Neural progenitor cell (in vitro differentiated cells): ENCODE data around the gene MAST2. TPM values are rescaled to one million over a fixed set of nuclear protein-coding genes. Genes with fewer than 3 reads are reported as not detected.
"Not testable (repeated sequence)": the region's sequence is repeated elsewhere in the genome, so short reads cannot be mapped to it uniquely, and the experiment has no call there.

Experiments used
- DNase-seq: peaks from one replicate; pipeline ENCODE4 v3.0.0-alpha.2; 2016; ENCODE audit warnings: low spot score
- H2AFZ ChIP-seq: fragments of 200-600 bp; sonication (generic); replicated peaks from 2 replicates; pipeline ENCODE4 v1.6.1; 2016; ENCODE audit warnings: antibody characterized with exemption
- H3F3A ChIP-seq: fragments of 200-600 bp; sonication (generic); 2 replicates; pipeline ENCODE4 v1.6.1; 2016; ENCODE audit warnings: antibody characterized with exemption, low read depth
- H3K27ac ChIP-seq: fragments of 200-600 bp; sonication (generic); 2 replicates; pipeline ENCODE4 v1.5.1; 2016; ENCODE audit warnings: mild to moderate bottlenecking
- H3K27me3 ChIP-seq: fragments of 200-600 bp; sonication (generic); 2 replicates; pipeline ENCODE4 v1.6.1; 2016; ENCODE audit warnings: mild to moderate bottlenecking, moderate library complexity
- H3K36me3 ChIP-seq: fragments of 200-600 bp; sonication (generic); 2 replicates; pipeline ENCODE4 v1.5.1; 2016
- H3K4me1 ChIP-seq: fragments of 200-600 bp; sonication (generic); 2 replicates; pipeline ENCODE4 v1.6.1; 2016; ENCODE audit warnings: mixed run types
- H3K4me2 ChIP-seq: fragments of 200-600 bp; sonication (generic); 2 replicates; pipeline ENCODE4 v1.6.1; 2016
- H3K4me3 ChIP-seq: fragments of 200-600 bp; sonication (generic); 2 replicates; pipeline ENCODE4 v1.5.1; 2016
- H3K79me2 ChIP-seq: fragments of 200-600 bp; sonication (generic); 2 replicates; pipeline ENCODE4 v1.6.1; 2016; ENCODE audit warnings: low read depth
- H3K9ac ChIP-seq: fragments of 200-600 bp; sonication (generic); 2 replicates; pipeline ENCODE4 v1.6.1; 2016
- H3K9me3 ChIP-seq: fragments of 200-600 bp; sonication (generic); 2 replicates; pipeline ENCODE4 v1.5.1; 2016; ENCODE audit warnings: low read depth
- H4K20me1 ChIP-seq: fragments of 200-600 bp; sonication (generic); 2 replicates; pipeline ENCODE4 v1.6.1; 2016; ENCODE audit warnings: low read depth
- H3K27ac Mint-ChIP-seq: 3 replicates; pipeline ENCODE4 v1.8.0; 2021; ENCODE audit warnings: mixed read lengths
- H3K27me3 Mint-ChIP-seq: 2 replicates; pipeline ENCODE4 v1.8.0; 2022; ENCODE audit warnings: low read depth, mild to moderate bottlenecking, inconsistent platforms, moderate library complexity, mixed read lengths; ENCODE audit not compliant: insufficient read depth
- H3K36me3 Mint-ChIP-seq: 3 replicates; pipeline ENCODE4 v1.8.0; 2021; ENCODE audit warnings: mixed read lengths
- H3K4me1 Mint-ChIP-seq: 3 replicates; pipeline ENCODE4 v1.8.0; 2021; ENCODE audit warnings: mixed read lengths
- H3K4me3 Mint-ChIP-seq: 3 replicates; pipeline ENCODE4 v1.8.0; 2021; ENCODE audit warnings: mild to moderate bottlenecking, moderate library complexity, mixed read lengths
- H3K9me3 Mint-ChIP-seq: 3 replicates; pipeline ENCODE4 v1.8.0; 2020; ENCODE audit warnings: mixed read lengths
- EZH2 ChIP-seq: fragments of 200-600 bp; sonication (generic); IDR thresholded peaks from 2 replicates; pipeline ENCODE4 v1.6.1; 2017; ENCODE audit warnings: antibody characterized with exemption, mild to moderate bottlenecking, moderate library complexity
- EZH2phosphoT487 ChIP-seq: fragments of 200-600 bp; sonication (generic); IDR thresholded peaks from 2 replicates; pipeline ENCODE4 v1.6.1; 2017; ENCODE audit warnings: antibody characterized with exemption
- total RNA-seq: library from RNA; depleted of rRNA; stranded (reverse); fragments of >200 nt; gene quantifications from 2 replicates; pipeline ENCODE4 v1.2.3, GENCODE V29; 2015; ENCODE audit warnings: low replicate concordance
- TF ChIP-seq, protein P1 (sequence below): fragments of 200-600 bp; sonication (generic); IDR thresholded peaks from 2 replicates; pipeline ENCODE4 v1.5.1; 2017; ENCODE audit warnings: antibody characterized with exemption, mild to moderate bottlenecking

MAST2 gene
- total RNA-seq, 1 donor from 2014 or later, result 5.5 TPM

- Mint-ChIP-seq H3K9me3 (peaks cover 14% of the 10 kb centered on the region), H3K27me3 (no peaks in the 10 kb centered on the region), H3K27ac (no peak overlapping the region), H3K36me3 (peaks cover 19% of the 10 kb centered on the region), H3K4me1 (no peaks in the 10 kb centered on the region), H3K4me3 (no peak overlapping the region)
- peaks cover 11% of the 10 kb centered on the region for H3F3A ChIP-seq
- DNase-seq, result no peak
- peaks cover 21% of the 10 kb centered on the region for H3K79me2 ChIP-seq
- no peak overlapping the region for H2AFZ ChIP-seq
- no peaks in the 10 kb centered on the region for H3K27me3 ChIP-seq
- TF ChIP-seq EZH2 (no peak), EZH2phosphoT487 (no peak)
- TF ChIP-seq, protein P1, sequence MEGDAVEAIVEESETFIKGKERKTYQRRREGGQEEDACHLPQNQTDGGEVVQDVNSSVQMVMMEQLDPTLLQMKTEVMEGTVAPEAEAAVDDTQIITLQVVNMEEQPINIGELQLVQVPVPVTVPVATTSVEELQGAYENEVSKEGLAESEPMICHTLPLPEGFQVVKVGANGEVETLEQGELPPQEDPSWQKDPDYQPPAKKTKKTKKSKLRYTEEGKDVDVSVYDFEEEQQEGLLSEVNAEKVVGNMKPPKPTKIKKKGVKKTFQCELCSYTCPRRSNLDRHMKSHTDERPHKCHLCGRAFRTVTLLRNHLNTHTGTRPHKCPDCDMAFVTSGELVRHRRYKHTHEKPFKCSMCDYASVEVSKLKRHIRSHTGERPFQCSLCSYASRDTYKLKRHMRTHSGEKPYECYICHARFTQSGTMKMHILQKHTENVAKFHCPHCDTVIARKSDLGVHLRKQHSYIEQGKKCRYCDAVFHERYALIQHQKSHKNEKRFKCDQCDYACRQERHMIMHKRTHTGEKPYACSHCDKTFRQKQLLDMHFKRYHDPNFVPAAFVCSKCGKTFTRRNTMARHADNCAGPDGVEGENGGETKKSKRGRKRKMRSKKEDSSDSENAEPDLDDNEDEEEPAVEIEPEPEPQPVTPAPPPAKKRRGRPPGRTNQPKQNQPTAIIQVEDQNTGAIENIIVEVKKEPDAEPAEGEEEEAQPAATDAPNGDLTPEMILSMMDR, result no peak
- no peak overlapping the region for H3K4me2 ChIP-seq
- H3K27ac ChIP-seq, result no peak overlapping the region
- H3K4me1 ChIP-seq, result peaks cover 8% of the 10 kb centered on the region
- no peak overlapping the region for H3K4me3 ChIP-seq
- H3K9ac ChIP-seq, result no peak overlapping the region
- H3K9me3 ChIP-seq, result peaks cover 9% of the 10 kb centered on the region
- H4K20me1 ChIP-seq, result no peaks in the 10 kb centered on the region
- H3K36me3 ChIP-seq, result no peaks in the 10 kb centered on the region
Observed at GRCh38 chr1:45850017-45850416, 46.6 kb downstream of the MAST2 start.

GRCh38 chr1:45854724-45855123 lies 51.3 kb downstream of the MAST2 start:
- TF ChIP-seq, protein P1, result no peak
- TF ChIP-seq EZH2 (no peak), EZH2phosphoT487 (no peak)
- H3K79me2 ChIP-seq, result peaks cover 27% of the 10 kb centered on the region
- H3K9ac ChIP-seq, result no peak overlapping the region
- H2AFZ ChIP-seq, result no peak overlapping the region
- Mint-ChIP-seq H3K4me1 (no peaks in the 10 kb centered on the region), H3K27ac (no peak overlapping the region), H3K9me3 (peaks cover 9% of the 10 kb centered on the region), H3K36me3 (peaks cover 6% of the 10 kb centered on the region), H3K4me3 (no peak overlapping the region), H3K27me3 (peaks cover 2% of the 10 kb centered on the region)
- no peak overlapping the region for H3K4me3 ChIP-seq
- no peaks in the 10 kb centered on the region for H4K20me1 ChIP-seq
- DNase-seq, result no peak
- peaks cover 7% of the 10 kb centered on the region for H3K9me3 ChIP-seq
- no peaks in the 10 kb centered on the region for H3F3A ChIP-seq
- H3K27ac ChIP-seq, result no peak overlapping the region
- no peaks in the 10 kb centered on the region for H3K4me1 ChIP-seq
- no peak overlapping the region for H3K4me2 ChIP-seq
- H3K27me3 ChIP-seq, result no peaks in the 10 kb centered on the region
- no peaks in the 10 kb centered on the region for H3K36me3 ChIP-seq

GRCh38 chr1:45857101-45857700 lies 53.8 kb downstream of the MAST2 start:
- Histone ChIP-seq H3K79me2 (peaks cover 6% of the 10 kb centered on the region), H2AFZ (no peak overlapping the region), H3K36me3 (no peaks in the 10 kb centered on the region), H3K27me3 (no peaks in the 10 kb centered on the region), H3K4me2 (no peak overlapping the region), H3K9me3 (no peaks in the 10 kb centered on the region), H3K4me1 (no peaks in the 10 kb centered on the region), H3K9ac (no peak overlapping the region), H3F3A (no peaks in the 10 kb centered on the region), H3K4me3 (no peak overlapping the region), H4K20me1 (no peaks in the 10 kb centered on the region), H3K27ac (no peak overlapping the region)
- Mint-ChIP-seq H3K36me3 (no peaks in the 10 kb centered on the region), H3K27me3 (peaks cover 4% of the 10 kb centered on the region), H3K9me3 (peaks cover 3% of the 10 kb centered on the region), H3K4me3 (no peak overlapping the region), H3K27ac (no peak overlapping the region), H3K4me1 (no peaks in the 10 kb centered on the region)
- TF ChIP-seq EZH2phosphoT487 (no peak), EZH2 (no peak)
- TF ChIP-seq, protein P1, result no peak
- DNase-seq, result no peak

- H3K27me3 ChIP-seq, H3F3A ChIP-seq, H3K9ac ChIP-seq, H3K4me3 ChIP-seq, DNase-seq, H2AFZ ChIP-seq, H3K4me1 ChIP-seq, H3K4me2 ChIP-seq, H3K36me3 Mint-ChIP-seq, H3K9me3 ChIP-seq, H3K27me3 Mint-ChIP-seq, H3K4me1 Mint-ChIP-seq, H3K9me3 Mint-ChIP-seq, H3K36me3 ChIP-seq, H3K27ac Mint-ChIP-seq, H3K27ac ChIP-seq, H3K4me3 Mint-ChIP-seq, H3K79me2 ChIP-seq, H4K20me1 ChIP-seq: not testable (repeated sequence)
Observed at GRCh38 chr1:45857755-45858492, 54.5 kb downstream of the MAST2 start.
